ENCODE results near the gene MYEOV. TPM values are rescaled to one million over a fixed set of nuclear protein-coding genes. Genes with fewer than 3 reads are reported as not detected.

Gene MYEOV
- polyA plus RNA-seq, 5 donors = 0.36 to 0.72 (median 0.63) TPM; not detected in 1

GRCh38 chr11:69339983-69340565 lies 46.1 kb downstream of the MYEOV start:
- DNase-seq = no peak

GRCh38 chr11:69342588-69343330 lies 48.8 kb downstream of the MYEOV start:
- no peak for DNase-seq

DNA sequence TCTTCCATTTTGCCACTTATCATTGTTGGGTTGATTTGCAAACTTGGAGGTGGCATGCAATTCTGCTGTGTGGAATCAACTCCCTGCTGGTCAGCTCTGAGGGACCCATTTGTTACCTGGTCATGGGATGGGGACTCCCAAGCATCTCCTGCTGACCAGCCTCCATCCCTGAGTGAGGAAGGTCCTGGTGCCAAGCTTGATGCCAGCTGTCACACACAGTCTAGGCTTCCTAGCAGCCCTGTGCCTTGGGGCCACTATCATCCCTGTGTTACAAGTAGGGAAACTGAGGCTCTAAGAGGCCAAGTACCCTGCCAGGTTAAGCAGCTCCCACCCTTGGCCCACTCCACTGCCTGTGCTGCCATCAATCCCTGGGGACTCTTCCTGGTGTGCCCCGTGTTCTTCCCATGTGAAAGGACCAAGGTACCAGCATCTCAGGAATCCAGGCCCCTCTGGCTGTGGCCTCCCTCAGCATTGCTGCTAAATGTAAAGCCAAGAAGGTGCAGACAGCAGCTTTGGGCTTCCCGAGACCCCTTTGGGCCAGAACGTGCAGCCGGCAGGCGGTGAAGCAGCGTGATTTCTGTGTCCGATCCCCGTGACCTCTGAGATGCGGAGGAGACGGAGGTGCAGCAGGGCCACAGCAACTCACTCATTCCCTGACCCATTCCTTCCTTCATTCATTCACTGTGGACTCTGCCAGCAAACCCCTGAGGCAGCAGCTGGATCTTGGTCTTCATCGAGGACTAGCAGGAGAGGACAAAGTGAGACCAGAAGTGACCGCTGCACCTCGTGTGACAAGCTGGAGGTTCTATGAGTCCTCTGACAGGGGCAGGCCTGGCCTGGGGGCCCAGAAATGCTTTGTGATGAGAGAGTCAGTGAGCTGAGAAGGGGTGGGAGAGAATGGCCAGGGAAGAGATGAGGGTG lies 49.7 kb downstream of the MYEOV start:
- no peak for DNase-seq

DNA sequence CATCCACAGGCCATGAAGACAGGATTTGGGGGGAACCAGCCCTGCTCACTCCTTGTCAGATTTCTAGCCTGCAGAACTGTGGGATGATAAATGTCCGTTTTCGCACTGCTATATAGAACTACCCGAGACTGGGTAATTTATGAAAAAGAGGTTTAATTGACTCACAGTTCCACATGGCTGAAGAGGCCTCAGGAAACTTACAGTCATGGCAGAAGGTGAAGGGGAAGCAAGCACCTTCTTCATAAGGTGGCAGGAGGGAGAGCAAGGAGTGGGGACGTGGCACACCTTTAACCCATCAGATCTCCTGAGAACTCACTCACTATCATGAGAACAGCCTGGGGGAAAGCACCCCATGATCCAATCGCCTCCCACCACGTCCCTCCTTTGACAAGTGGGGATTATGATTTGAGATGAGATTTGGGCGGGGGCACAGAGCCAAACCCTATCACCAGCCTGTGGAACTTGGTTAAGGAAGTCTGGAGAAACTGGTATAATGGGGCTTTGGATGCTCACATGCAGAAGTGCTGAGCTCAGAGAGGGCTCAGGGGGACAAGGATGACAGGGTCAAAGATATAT lies 50.7 kb downstream of the MYEOV start:
- DNase-seq = no peak

Other genes with a start within 250 kb of the MYEOV start
- 10 to 100 TPM in 4 of 5 donors, 1 to 10 TPM in 1; 9.2 to 15.1 (median 13.8) TPM for gene TPCN2, start 245.2 kb upstream of the MYEOV start, polyA plus RNA-seq (ENCODE audit: insufficient read depth in 1 of 5, insufficient read length in 5 of 5, low replicate concordance in 1 of 5)
- gene SMIM38, start 138.2 kb upstream of the MYEOV start, polyA plus RNA-seq (ENCODE audit: insufficient read depth in 1 of 5, insufficient read length in 5 of 5, low replicate concordance in 1 of 5) = 1 to 10 TPM in 2 of 5 donors, under 1 TPM in 3; 0.21 to 1.1 (median 0.75) TPM
- under 1 TPM; 0.08 to 0.14 (median 0.13) TPM for gene LINC01488, start 187.5 kb downstream of the MYEOV start, polyA plus RNA-seq (ENCODE audit: insufficient read depth in 1 of 5, insufficient read length in 5 of 5, low replicate concordance in 1 of 5)

All from right lung (tissue), 5 donors.